ENCODE data around the gene STAU1.

Gene STAU1

DNA sequence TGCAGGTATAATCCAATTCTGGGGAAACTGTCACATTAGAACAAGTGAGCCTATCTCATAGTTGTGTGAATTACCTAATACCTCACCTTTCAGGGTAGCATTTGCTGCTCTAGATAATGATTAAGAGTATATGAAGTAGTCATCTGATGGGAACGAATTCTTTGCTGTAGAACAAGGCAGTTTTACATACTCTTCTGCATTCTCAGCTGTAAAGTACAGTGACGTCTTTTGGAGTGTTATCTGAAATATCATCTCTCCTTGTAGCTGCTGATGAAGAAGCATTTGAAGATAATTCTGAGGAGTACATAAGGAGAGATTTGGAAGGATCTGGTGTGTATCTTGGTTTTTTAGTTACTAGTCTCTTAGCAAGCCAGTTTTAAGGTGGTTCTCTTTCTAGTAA, 113.6 kb downstream of the STAU1 start:
- no peak for DNase-seq (ENCODE audit: low read depth, low spot score)
- TF ChIP-seq, protein P1, sequence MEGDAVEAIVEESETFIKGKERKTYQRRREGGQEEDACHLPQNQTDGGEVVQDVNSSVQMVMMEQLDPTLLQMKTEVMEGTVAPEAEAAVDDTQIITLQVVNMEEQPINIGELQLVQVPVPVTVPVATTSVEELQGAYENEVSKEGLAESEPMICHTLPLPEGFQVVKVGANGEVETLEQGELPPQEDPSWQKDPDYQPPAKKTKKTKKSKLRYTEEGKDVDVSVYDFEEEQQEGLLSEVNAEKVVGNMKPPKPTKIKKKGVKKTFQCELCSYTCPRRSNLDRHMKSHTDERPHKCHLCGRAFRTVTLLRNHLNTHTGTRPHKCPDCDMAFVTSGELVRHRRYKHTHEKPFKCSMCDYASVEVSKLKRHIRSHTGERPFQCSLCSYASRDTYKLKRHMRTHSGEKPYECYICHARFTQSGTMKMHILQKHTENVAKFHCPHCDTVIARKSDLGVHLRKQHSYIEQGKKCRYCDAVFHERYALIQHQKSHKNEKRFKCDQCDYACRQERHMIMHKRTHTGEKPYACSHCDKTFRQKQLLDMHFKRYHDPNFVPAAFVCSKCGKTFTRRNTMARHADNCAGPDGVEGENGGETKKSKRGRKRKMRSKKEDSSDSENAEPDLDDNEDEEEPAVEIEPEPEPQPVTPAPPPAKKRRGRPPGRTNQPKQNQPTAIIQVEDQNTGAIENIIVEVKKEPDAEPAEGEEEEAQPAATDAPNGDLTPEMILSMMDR (IDR thresholded peaks at IDR 0.05; ENCODE audit: low read depth, low read length): no peak
- in situ Hi-C loops (cut with HindIII; ENCODE audit: low sequenced_read_pairs): no loop called here
- H3K4me3 ChIP-seq (ENCODE audit: low read depth, low read length): no peak overlapping the region
